ENCODE results near the gene TAS2R41.

TAS2R41 gene

DNA sequence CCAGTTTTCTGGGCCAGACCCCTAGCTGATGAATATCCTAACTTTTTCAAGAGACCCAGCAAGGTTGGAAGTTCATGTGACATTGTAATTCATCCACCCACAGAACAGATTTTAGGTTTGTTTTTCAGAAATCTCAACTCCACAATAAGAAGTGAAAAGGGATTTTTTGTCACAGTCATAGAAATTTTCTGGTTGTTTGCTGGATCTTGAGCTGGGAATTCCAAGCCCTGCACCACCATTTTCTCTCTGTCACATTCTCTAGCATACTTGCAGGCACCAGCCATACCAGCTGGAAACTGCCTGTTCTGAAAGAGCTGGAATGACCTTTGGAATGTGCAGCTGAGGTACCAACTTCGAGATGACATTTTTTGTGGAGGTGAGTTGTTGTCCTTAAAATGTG is 25.9 kb upstream of the TAS2R41 start:
- TF ChIP-seq, protein P1, sequence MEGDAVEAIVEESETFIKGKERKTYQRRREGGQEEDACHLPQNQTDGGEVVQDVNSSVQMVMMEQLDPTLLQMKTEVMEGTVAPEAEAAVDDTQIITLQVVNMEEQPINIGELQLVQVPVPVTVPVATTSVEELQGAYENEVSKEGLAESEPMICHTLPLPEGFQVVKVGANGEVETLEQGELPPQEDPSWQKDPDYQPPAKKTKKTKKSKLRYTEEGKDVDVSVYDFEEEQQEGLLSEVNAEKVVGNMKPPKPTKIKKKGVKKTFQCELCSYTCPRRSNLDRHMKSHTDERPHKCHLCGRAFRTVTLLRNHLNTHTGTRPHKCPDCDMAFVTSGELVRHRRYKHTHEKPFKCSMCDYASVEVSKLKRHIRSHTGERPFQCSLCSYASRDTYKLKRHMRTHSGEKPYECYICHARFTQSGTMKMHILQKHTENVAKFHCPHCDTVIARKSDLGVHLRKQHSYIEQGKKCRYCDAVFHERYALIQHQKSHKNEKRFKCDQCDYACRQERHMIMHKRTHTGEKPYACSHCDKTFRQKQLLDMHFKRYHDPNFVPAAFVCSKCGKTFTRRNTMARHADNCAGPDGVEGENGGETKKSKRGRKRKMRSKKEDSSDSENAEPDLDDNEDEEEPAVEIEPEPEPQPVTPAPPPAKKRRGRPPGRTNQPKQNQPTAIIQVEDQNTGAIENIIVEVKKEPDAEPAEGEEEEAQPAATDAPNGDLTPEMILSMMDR (IDR thresholded peaks at IDR 0.05; ENCODE audit: low read depth, low read length) = no peak
- Histone ChIP-seq H3K9me3 (ENCODE audit: severe bottlenecking) (no peaks in the 10 kb centered on the region), H3K27me3 (ENCODE audit: insufficient read depth, low read depth, severe bottlenecking) (no peaks in the 10 kb centered on the region), H3K36me3 (no peaks in the 10 kb centered on the region), H3K4me3 (ENCODE audit: low read depth, low read length) (no peak overlapping the region), H3K27ac (no peak overlapping the region)
- DNase-seq = no peak

DNA sequence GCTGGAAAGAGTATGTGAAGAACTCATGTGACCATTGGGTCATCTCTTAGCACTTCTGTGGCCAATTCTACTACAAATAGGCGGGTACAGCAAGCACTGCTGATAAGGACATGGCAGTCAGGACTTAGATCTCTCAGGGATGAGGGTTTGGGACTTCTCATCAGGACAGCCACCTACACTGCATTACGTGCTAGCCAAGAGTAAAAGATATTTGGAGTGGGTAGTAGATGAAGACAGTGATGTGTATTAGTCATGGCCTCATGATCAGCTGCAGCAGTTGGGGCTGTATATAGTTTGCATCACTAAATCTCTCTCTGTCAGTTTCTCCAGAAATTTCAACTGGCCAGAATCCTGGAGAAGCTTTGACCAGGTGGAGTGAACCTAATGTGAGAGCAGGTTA is 25.2 kb upstream of the TAS2R41 start:
- no peaks in the 10 kb centered on the region for H3K36me3 ChIP-seq
- no peaks in the 10 kb centered on the region for H3K9me3 ChIP-seq (ENCODE audit: severe bottlenecking)
- DNase-seq = no peak
- H3K4me3 ChIP-seq (ENCODE audit: low read depth, low read length) = no peak overlapping the region
- no peaks in the 10 kb centered on the region for H3K27me3 ChIP-seq (ENCODE audit: insufficient read depth, low read depth, severe bottlenecking)
- TF ChIP-seq, protein P1 (IDR thresholded peaks at IDR 0.05; ENCODE audit: low read depth, low read length) = no peak
- H3K27ac ChIP-seq = no peak overlapping the region

DNA sequence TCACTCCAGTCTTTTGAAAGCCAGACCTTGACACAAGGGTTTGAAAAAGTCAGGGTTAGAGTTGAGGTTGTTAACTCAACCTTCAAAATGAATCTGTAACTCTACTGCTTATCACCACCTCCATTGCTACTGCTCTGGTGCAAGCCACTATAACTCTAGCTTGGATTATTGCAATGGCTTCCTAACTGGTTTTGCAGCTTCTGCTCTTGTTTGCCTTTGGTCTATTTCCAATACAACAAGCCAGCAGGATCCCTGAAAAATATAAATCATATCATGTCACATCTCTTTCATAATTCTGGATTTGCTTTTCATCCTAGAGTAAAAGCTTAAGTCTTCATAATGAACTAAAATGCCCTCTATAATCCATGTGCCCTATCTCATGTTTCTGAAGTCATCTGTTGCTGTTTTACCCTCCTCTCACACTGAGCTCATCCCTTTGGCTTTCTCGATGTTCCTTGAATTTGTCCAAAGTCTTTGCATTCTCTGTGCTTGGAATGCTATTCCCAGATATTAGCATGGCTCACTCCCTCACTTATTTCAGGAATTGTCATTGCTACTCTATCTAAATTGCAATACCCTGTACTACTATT is 23.5 kb upstream of the TAS2R41 start:
- Histone ChIP-seq H3K4me3 (ENCODE audit: low read depth, low read length) (no peak overlapping the region), H3K27me3 (ENCODE audit: insufficient read depth, low read depth, severe bottlenecking) (no peaks in the 10 kb centered on the region), H3K36me3 (no peaks in the 10 kb centered on the region), H3K9me3 (ENCODE audit: severe bottlenecking) (no peaks in the 10 kb centered on the region), H3K27ac (no peak overlapping the region)
- TF ChIP-seq, protein P1 (IDR thresholded peaks at IDR 0.05; ENCODE audit: low read depth, low read length) = no peak
- DNase-seq = no peak

DNA sequence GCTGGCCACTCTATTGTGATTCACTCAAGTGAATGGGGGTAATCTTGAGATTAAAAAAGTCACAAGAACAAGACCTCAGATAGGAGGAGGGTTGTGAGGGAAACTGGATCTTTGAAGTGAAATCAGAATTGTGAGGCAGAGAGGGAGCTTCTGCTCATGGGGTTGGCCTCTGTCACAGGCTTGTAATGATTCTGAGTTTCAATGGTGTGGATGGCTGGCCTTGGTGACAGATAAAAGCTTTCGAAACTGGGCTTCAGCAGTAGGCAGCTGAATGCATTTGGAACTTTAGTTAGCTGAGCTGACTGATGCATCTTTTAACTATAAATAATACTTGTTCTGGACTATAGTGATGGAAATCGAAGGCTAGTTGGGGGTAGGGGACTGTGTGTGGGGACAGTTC is 22.2 kb upstream of the TAS2R41 start:
- no peak for DNase-seq
- H3K27me3 ChIP-seq (ENCODE audit: insufficient read depth, low read depth, severe bottlenecking) = no peaks in the 10 kb centered on the region

DNA sequence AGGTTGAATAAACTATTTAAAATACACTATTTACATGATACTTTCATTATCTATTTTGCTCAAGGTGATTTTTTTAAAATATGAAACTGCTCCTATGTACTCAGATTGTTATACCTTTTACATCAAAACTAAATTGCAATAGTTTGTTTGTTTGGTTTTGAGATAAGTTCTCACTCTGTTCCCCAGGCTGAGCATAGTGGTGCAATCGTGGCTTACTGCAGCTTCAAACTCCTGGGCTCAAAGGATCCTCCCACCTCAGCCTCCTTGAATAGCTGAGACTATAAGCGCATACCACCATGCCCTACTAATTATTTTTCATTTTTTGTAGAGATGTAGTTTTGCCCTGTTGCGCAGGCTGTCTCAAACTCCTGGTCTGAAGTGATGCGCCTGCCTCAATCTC is 21.7 kb upstream of the TAS2R41 start:
- Histone ChIP-seq H3K27ac (no peak overlapping the region), H3K9me3 (ENCODE audit: severe bottlenecking) (no peaks in the 10 kb centered on the region), H3K27me3 (ENCODE audit: insufficient read depth, low read depth, severe bottlenecking) (no peaks in the 10 kb centered on the region), H3K36me3 (no peaks in the 10 kb centered on the region), H3K4me3 (ENCODE audit: low read depth, low read length) (no peak overlapping the region)
- TF ChIP-seq, protein P1 (IDR thresholded peaks at IDR 0.05; ENCODE audit: low read depth, low read length) = no peak
- no peak for DNase-seq

More for the DNA sequence above, 22.2 kb upstream of the TAS2R41 start:
- TF ChIP-seq, protein P1 (IDR thresholded peaks at IDR 0.05; ENCODE audit: low read depth, low read length) = no peak
- H3K27ac ChIP-seq = no peak overlapping the region
- no peak overlapping the region for H3K4me3 ChIP-seq (ENCODE audit: low read depth, low read length)
- H3K36me3 ChIP-seq = no peaks in the 10 kb centered on the region
- no peaks in the 10 kb centered on the region for H3K9me3 ChIP-seq (ENCODE audit: severe bottlenecking)

Data from WERI-Rb-1 (cell line).